ENCODE measurements around the gene ANKRA2.

Gene ANKRA2

DNA sequence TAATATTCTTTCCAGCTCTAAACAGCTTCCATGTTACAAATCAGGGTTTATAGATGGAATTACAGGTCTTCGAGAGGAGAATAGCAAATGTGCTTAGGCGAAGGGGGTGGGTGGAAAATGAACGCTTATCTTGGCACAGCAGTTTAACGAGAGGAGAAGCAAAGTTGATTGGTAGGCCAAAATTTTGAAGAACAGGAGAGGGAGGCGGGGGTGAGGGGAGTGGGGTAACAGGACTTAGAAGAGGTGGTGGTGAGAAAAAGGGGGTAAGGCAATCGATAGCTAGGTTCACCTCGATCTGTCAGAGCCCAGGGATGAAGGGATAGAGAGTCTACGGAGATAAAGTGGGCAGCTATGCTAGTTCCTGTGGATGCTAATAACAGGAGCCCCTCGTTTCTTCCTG lies 764 bp downstream of the ANKRA2 start:
- in situ Hi-C loops (cut with HindIII; ENCODE audit: low pct_ligation_motif_present, low pct_unique_long_range_greater_than_20kb, low sequenced_read_pairs): no loop called here
- no peak for DNase-seq

DNA sequence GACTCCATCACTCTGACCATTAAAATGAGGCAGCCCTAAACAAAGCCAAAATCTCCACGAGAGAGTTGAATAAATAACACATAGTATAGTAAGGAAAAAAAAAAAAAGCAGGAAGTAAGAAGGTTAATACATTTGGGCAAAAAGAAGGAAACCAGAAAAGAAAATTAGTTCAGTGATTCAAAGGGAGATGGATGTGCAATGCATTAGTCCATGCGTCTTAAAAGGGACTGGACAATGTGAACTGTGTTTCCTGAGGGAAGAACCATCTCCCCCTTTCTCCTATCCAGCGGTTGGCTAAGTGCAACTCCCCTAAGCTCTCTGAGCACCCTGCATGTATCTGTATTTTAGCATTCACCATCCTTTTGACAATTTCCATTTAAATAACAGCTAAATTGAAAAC lies 1.4 kb downstream of the ANKRA2 start:
- in situ Hi-C loops (cut with HindIII; ENCODE audit: low pct_ligation_motif_present, low pct_unique_long_range_greater_than_20kb, low sequenced_read_pairs): no loop called here
- no peak for DNase-seq

DNA sequence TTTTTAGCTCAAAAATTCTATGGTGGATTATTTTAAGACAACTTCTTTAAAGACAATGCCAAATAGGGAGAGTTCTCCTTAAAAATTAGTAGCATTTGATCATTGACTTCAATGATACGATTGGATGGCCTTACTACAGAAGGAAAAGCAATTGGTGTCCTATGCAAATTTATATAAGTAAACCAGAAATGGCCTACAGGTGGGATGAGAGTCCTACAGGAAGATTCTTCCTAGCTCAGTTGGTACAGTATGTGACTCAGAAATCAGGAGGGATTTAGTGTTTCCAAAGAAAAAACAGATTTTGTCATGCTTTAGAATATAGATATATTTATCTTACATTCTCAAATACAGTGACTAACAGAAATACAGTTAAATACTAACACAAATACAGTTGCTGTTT lies 6.5 kb downstream of the ANKRA2 start:
- in situ Hi-C loops (cut with HindIII; ENCODE audit: low pct_ligation_motif_present, low pct_unique_long_range_greater_than_20kb, low sequenced_read_pairs): no loop called here
- DNase-seq: peak; percentile 18

DNA sequence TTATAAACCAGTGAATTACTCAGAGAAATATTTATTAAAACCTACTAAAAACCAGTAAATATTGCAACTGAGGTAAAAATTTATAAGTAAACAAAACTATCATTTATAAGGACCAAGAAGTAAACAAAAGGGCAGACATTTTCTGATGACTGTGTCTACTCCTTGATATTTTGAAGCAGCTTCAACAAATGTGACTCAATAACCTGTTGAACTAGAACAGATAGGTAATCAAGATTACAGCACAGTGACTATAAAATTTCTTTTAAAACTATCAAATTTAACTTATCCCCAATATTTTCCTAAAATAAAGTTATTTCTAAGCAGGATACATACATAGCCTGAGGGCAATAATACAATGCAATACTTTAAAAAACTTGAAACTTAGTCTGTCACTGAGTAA lies 12.8 kb downstream of the ANKRA2 start:
- in situ Hi-C loops (cut with HindIII; ENCODE audit: low pct_ligation_motif_present, low pct_unique_long_range_greater_than_20kb, low sequenced_read_pairs): no loop called here
- DNase-seq: no peak

DNA sequence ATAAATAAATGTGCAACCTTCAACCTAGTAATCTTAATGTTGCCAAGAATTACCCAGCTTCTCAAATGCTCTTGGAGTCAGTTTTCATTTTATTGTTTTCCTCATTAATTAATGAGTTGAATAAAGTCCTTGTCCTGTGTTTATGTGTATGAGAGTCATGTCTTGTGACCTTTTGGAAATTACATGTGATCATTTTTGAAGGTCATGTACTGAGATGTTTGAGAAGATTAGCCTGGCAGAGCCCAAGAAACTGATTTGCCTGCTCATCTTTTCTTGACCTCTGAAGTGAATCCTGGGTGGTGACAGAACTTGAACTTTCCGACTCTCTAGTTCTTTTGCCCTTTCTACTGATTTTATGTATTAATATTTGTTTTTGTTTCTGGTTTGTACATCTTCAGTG lies 15.4 kb downstream of the ANKRA2 start:
- DNase-seq: no peak
- in situ Hi-C loops (cut with HindIII; ENCODE audit: low pct_ligation_motif_present, low pct_unique_long_range_greater_than_20kb, low sequenced_read_pairs): no loop called here

DNA sequence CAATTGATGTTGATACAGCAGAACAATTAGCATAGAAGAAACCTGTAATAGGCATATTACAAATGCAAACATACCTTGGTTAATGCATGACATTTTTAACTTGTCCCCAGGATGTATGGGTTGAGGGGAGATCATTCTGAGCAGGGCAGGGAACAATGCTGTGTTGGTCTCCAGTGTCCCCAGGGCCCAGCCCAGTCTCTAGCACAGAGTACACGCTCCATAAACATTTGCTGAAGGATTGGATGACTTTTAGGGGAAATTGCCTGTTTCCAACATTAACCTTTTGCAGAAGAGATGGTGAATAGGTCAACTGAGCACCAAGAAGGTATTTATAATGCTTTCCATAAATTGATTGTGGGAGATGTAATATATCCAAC lies 20.0 kb downstream of the ANKRA2 start:
- in situ Hi-C loops (cut with HindIII; ENCODE audit: low pct_ligation_motif_present, low pct_unique_long_range_greater_than_20kb, low sequenced_read_pairs): no loop called here
- DNase-seq: no peak

DNA sequence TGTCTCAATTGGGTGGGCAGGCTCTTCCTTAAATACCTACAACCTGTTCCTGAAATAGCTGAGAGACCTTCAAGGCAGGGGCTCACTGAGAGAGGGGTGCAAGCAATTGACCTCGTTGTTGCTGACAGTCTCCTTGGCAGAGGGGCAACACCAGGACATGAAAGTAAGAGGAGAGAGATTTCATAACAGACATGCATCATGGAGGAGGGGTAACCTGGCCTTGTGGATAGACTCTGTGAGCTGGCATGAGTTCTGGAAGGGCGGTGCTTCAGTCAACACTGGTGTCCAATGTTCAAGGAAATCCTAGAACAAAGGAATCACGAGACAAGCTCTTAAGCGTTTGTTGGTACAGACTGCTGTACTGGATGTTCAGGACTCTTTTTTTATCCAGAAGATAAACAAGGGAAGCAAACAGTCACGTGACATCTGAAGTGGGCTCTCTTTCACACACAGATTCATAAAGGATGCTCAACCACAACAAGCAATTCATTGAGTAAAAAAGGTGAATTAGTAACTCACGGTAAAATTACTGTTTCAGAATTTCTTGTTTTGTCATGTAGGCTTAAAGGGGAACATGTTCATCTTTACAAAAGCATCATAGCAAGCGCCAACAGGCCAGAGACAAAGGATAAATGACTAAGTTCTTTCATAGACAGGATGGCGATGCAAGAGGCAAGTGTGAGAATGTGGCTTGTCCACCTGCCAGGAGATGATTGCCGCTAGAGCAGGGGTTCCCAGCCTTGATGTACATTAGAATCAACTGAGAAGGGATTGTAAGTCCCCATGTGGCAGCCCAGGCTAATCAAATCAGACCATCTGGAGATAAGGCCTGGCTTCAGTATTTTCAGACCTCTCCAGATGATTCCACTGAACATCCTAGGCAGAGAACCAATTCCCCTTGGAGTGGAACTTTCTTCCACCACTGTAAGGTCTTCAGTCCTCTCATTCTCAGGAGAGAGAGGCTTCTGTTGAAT lies 20.7 kb downstream of the ANKRA2 start:
- in situ Hi-C loops (cut with HindIII; ENCODE audit: low pct_ligation_motif_present, low pct_unique_long_range_greater_than_20kb, low sequenced_read_pairs): no loop called here
- no peak for DNase-seq

DNA sequence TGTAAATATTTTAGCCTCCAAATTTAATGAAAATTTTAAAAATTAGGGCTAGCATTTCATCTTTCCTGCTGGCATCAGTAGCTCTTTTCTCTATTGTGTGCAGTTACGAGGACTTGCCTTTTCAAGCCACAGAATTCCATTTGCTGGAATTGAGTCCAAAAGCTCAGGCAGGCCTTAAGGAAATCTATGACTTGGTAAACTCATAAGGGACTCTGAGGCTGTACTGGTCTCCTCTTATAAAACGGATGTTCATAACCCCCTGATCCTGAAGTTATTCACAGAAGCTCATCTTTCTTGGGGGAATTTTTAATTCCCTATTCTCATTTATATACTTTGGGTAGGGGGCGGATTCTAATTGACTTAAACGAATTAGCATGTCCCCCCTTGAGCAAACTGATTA lies 23.4 kb downstream of the ANKRA2 start:
- DNase-seq: no peak
- in situ Hi-C loops (cut with HindIII; ENCODE audit: low pct_ligation_motif_present, low pct_unique_long_range_greater_than_20kb, low sequenced_read_pairs): no loop called here

DNA sequence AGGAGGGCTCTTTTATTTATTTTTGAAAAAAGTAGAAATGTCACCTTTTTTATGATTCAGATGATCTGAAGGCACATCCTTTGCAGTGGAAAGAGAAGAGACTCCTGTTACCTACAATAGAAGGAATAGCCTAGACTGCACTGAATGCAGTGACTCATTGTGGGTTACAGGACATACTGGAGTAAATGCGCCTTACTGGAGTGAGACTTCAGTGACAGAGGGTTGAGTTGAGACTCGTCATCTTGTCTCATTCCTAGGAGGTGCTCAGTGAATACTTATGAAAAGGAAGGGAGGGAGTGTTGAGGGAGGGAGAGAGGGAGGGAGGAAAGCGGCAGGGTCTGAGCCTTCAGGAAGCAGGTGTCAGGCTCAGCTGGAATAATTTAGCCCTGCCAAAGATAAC lies 25.2 kb downstream of the ANKRA2 start:
- in situ Hi-C loops (cut with HindIII; ENCODE audit: low pct_ligation_motif_present, low pct_unique_long_range_greater_than_20kb, low sequenced_read_pairs): no loop called here
- no peak for DNase-seq

DNA sequence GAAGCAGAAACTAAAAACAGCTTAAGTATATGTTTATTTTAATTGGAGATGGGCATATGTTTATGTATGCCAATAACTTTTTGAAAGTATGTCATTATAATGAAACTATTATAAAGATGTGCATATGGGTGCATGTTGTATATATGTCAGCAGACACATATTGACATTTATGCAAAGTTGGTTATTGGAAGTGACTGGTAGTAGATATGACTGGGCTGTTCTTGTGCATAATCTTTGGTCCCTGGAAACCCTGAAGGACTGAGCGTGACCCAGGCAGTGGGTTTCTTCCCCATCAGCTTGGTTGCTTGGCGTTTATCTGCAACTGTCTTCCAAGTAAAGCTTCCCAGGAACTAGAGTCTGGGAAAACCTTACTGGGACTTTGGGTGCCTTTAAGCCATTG lies 25.7 kb downstream of the ANKRA2 start:
- in situ Hi-C loops (cut with HindIII; ENCODE audit: low pct_ligation_motif_present, low pct_unique_long_range_greater_than_20kb, low sequenced_read_pairs): no loop called here
- DNase-seq: no peak

DNA sequence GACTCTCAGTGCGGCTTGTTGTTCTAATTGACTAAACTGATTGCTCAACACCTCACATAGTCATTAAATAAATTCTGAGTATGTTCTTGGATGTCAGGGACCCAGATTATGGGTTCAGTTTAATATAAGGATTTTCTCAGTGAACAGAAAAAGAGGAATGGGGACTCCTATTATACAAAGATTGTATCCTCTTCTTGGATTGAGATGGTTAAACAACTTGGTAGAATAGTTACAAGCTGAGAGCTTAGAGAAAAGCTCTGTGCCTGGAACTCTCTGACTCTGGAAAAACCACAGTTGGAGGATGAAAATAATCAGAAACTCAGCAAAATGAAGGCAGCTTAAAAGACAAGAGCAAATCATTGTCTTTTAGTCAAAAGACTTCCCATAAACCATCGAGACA lies 30.5 kb downstream of the ANKRA2 start:
- no peak for DNase-seq
- in situ Hi-C loops (cut with HindIII; ENCODE audit: low pct_ligation_motif_present, low pct_unique_long_range_greater_than_20kb, low sequenced_read_pairs): no loop called here

DNA sequence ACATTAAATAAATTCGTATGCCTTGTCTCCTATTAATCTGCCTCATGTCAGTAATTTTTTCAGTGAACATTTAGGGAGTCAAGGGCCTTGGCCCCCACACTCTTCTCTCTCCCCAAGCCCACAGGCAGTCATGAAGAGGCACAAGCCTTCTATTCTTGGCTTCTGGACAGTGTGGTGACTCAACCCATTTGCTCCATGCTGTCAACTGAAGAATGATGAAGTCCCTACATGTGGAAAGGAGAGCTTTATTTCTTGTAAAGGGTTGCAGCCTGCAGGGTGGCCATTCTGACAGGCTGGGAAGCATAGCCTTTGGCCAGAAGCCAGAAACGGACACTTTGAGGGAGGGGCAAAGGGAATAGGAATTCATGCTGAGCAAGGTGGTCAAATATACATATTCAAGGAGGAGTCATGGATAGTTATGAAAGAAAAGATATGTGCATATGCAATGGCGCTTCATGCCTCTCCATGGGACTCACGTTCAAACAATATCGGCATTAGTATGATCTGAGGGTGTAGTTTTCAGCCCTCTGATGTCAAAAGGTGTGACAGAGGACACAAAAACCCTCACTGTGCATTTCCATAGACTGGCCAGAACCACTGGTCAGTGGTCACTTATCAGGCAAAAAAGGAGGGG lies 31.3 kb downstream of the ANKRA2 start:
- in situ Hi-C loops (cut with HindIII; ENCODE audit: low pct_ligation_motif_present, low pct_unique_long_range_greater_than_20kb, low sequenced_read_pairs): no loop called here
- no peak for DNase-seq

DNA sequence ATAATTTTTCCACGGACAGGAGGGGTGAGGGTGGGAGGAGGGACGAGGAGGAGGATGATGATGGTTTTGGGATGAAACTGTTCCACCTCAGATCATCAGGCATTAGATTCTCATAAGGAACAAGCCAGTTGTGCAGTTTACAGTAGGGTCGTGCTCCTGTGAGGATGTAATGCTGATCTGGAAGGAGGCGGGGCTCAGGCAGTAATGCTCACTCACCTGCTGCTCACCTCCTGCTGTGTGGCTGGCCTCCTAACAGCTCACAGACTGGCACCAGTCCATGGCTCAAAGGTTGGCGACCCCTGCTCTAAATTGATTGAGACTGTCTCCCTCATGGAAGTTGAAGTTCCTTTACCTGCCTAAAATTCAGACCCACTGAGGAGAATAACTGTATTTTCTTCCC lies 33.2 kb downstream of the ANKRA2 start:
- DNase-seq: no peak
- in situ Hi-C loops (cut with HindIII; ENCODE audit: low pct_ligation_motif_present, low pct_unique_long_range_greater_than_20kb, low sequenced_read_pairs): no loop called here

DNA sequence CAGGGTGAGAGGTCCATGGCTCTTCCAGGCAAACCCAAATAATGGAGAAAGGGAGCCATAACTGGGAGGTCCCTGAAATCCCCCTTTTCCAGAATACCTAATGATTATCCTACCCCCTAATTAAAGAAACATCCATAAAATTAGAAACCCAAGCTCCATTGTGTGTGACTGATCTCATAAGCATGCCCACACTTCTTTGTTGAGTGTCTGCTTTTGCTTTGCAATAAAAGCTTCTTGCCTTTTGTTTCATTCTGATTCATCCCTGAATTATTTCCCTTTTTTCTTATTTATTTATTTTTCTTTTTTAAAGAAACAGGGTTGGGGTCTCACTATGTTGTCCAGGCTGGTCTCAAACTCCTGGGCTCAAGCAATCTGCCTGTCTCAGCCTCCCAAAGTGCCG lies 34.1 kb downstream of the ANKRA2 start:
- in situ Hi-C loops (cut with HindIII; ENCODE audit: low pct_ligation_motif_present, low pct_unique_long_range_greater_than_20kb, low sequenced_read_pairs): no loop called here
- no peak for DNase-seq

DNA sequence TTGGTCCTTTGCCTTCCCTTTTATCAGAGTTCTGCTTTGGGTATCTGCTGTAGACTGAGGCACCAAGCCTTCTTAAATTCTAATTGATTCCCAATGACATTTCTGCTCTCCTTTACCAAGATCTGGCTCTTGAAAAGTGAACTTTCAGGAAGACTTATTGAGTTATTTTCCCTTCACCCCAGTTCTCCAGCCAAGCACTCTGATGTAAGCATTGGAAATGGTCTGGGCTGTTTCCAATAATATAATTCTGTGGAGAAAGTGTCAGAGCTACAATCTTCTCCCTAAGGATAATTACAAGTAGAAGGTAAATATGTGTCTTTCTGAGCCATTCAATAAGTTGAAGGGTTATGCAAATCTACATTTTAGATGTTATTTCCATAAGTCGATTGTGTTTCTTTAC lies 36.4 kb downstream of the ANKRA2 start:
- in situ Hi-C loops (cut with HindIII; ENCODE audit: low pct_ligation_motif_present, low pct_unique_long_range_greater_than_20kb, low sequenced_read_pairs): no loop called here
- no peak for DNase-seq

DNA sequence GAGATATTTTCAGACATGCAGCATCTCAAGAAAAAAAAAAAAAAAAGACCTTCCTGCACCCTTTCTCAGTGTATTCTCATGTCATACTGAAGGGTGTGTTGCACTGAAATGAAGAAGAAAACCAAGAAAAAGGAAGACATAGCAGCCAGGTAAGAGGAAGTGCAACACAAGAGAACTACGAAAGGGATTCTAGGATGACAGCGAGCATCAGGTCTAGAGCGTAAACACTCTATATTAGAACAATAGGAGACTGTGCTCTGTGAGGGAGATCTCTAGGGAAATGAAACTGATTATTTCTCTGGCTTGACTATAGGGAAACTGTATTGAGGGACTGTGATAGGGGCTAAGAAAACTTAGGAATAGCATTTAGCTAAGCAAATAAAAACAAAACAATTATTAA lies 37.2 kb downstream of the ANKRA2 start:
- in situ Hi-C loops (cut with HindIII; ENCODE audit: low pct_ligation_motif_present, low pct_unique_long_range_greater_than_20kb, low sequenced_read_pairs): no loop called here
- no peak for DNase-seq

DNA sequence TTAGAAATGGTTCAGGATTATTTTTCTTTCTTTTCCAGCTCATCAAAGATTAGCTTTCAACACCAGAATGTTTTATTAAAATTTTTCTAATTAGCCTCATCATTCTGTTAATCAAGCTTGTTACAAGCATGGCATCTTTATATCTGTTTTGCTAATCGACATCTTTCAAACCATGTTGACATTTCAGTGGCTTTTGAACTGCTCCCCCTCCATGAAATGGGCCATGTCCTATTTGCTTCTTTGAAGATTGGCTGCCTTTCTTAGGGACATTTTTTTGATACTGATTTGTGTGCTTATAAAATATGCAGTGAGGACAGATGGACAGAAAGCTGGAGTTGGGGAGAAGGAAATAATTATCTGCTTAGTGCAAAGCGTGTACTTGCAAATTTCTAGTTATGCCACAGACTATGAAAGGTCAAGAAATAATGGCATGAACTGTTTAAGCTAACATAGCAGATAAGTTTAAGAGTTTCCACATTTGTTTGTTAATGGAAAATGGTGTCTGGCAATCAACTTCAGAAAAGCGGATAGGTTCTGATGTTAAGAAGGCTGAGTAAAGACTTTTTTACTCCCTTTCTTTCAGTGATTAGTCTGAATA lies 39.7 kb downstream of the ANKRA2 start:
- in situ Hi-C loops (cut with HindIII; ENCODE audit: low pct_ligation_motif_present, low pct_unique_long_range_greater_than_20kb, low sequenced_read_pairs): no loop called here
- no peak for DNase-seq

DNA sequence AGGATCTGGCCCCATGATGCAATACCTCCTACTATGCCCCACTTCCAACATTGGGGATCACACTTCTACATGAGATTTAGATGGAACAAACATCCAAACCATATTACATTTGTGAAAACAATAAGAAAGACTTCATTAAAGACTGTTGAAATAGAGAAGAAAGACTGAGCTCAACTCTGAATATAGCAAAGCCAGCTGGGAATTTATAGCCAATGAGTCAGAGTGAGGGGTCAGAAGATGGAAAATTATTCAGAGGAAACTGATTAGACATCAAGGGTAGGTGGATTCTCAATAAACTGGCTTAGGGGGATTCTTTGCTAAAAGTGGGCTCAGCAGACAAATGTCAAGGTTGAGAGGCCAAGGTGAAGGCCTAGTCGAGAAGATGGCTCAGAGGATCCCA lies 41.6 kb downstream of the ANKRA2 start:
- in situ Hi-C loops (cut with HindIII; ENCODE audit: low pct_ligation_motif_present, low pct_unique_long_range_greater_than_20kb, low sequenced_read_pairs): no loop called here
- DNase-seq: no peak

DNA sequence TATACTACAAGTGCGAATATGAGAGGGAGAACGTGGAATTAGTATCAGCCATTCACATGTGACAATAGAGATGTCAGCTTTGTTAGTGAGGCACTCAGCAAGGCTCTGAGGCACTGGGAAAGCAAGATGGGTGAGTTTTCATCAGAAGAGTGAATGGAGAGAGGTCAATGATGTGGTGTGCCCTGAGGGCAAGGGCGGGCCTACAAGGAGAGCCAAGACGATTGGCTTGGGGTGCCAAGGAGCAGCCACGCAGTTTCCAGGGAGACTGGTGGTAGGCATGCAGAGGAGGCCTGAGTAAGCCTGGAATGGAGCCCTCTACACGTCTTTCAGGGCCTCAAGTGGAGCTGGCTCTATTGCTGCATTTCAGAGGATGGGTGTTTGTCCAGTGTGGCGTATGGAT lies 42.5 kb downstream of the ANKRA2 start:
- in situ Hi-C loops (cut with HindIII; ENCODE audit: low pct_ligation_motif_present, low pct_unique_long_range_greater_than_20kb, low sequenced_read_pairs): no loop called here
- DNase-seq: no peak

Data from ACHN (cell line).